CD4-positive, alpha-beta T cell (primary cell): Measurements from ENCODE around the gene MED15. TPM values are rescaled to one million over a fixed set of nuclear protein-coding genes. Genes with fewer than 3 reads are reported as not detected.
"Not testable (repeated sequence)": the region's sequence is repeated elsewhere in the genome, so short reads cannot be mapped to it uniquely, and the experiment has no call there.

Experiments
- ATAC-seq: fragments of 200-7000 bp; cut with Tn5 transposase; one replicate; pipeline ENCODE4 v1.10.0; 2022; ENCODE audit warnings: mild to moderate bottlenecking; ENCODE audit not compliant: poor library complexity
- CTCF ChIA-PET: fragments of 350-600 bp; sonication (Branson Sonifier 250); formaldehyde crosslinking; loops from one replicate; lab custom pipeline; 2021; ENCODE audit warnings: antibody characterized with exemption, inconsistent platforms; lab: Charles Lee
- POLR2A ChIA-PET: fragments of 350-600 bp; sonication (Branson Sonifier 250); formaldehyde crosslinking; loops from one replicate; lab custom pipeline; 2021; ENCODE audit warnings: antibody characterized with exemption, inconsistent platforms; lab: Charles Lee
- DNase-seq, 14 experiments: peaks; one replicate each; pipeline ENCODE4 v3.0.0-alpha.2; 2013 to 2020; ENCODE audit warnings: mixed read lengths in 2 of 14
- H3K27ac ChIP-seq, 2 donors: one replicate each; pipeline versions ENCODE4 v1.5.1 to v1.7.0; 2013; ENCODE audit warnings: low read length in 2 of 2, low read depth in 1 of 2, mild to moderate bottlenecking in 1 of 2
- H3K27me3 ChIP-seq, 2 experiments: 1 replicate in 1 of 2; 2 replicates in 1 of 2; pipeline versions ENCODE4 v1.6.1 to v1.7.0; 2013; ENCODE audit warnings: low read length in 2 of 2, control low read depth in 1 of 2, mild to moderate bottlenecking in 1 of 2, moderate library complexity in 1 of 2; ENCODE audit not compliant: insufficient read depth in 2 of 2, control insufficient read depth in 1 of 2
- H3K36me3 ChIP-seq: one replicate; pipeline ENCODE4 v1.6.1; 2013; ENCODE audit warnings: low read length, control low read depth; ENCODE audit not compliant: insufficient read depth
- H3K4me1 ChIP-seq: one replicate; pipeline ENCODE4 v1.6.1; 2013; ENCODE audit warnings: low read length, control low read depth; ENCODE audit not compliant: insufficient read depth
- H3K4me3 ChIP-seq: one replicate; pipeline ENCODE4 v1.5.1; 2013; ENCODE audit warnings: mild to moderate bottlenecking, low read length, moderate library complexity
- H3K9me3 ChIP-seq, 2 experiments: 1 replicate in 1 of 2; 2 replicates in 1 of 2; pipeline versions ENCODE4 v1.6.1 to v1.7.0; 2013; ENCODE audit warnings: low read length in 2 of 2, mild to moderate bottlenecking in 2 of 2, control low read depth in 1 of 2, moderate library complexity in 1 of 2; ENCODE audit not compliant: control insufficient read depth in 1 of 2, insufficient read depth in 1 of 2
- H3K27ac Mint-ChIP-seq: one replicate; pipeline ENCODE4 v1.8.0; 2020; ENCODE audit warnings: mixed read lengths
- H3K27me3 Mint-ChIP-seq: one replicate; pipeline ENCODE4 v1.8.0; 2021; ENCODE audit warnings: mixed read lengths
- H3K36me3 Mint-ChIP-seq: one replicate; pipeline ENCODE4 v1.8.0; 2021; ENCODE audit warnings: low read depth, mixed read lengths
- H3K4me1 Mint-ChIP-seq: one replicate; pipeline ENCODE4 v1.8.0; 2021; ENCODE audit warnings: low read depth, mixed read lengths
- H3K4me3 Mint-ChIP-seq: one replicate; pipeline ENCODE4 v1.8.0; 2020; ENCODE audit warnings: mild to moderate bottlenecking, mixed read lengths
- H3K9me3 Mint-ChIP-seq: one replicate; pipeline ENCODE4 v1.8.0; 2020; ENCODE audit warnings: mixed read lengths
- intact Hi-C, 2 experiments: fragments of 100-400 bp; cut with DNase I in 1 of 2; cut with micrococcal nuclease in 1 of 2; formaldehyde crosslinking; loops; one replicate each; pipeline versions ENCODE4 v1.15.1 to v1.9.0; 2023 to 2025; cut with DNase I, micrococcal nuclease
- total RNA-seq, 174 experiments: library from RNA in 2 of 174; stranded (reverse) in 2 of 174; gene quantifications; one replicate each; pipeline ENCODE4 v1.2.3 and lab custom pipeline; 2021 to 2026
- TF ChIP-seq, protein P1 (sequence below): fragments of 200-600 bp; IDR thresholded peaks from one replicate; pipeline ENCODE4 v1.8.0; 2022; ENCODE audit warnings: antibody characterized with exemption, mild to moderate bottlenecking

MED15 gene
- total RNA-seq, 2 experiments from 2014 or later = 181 to 191 TPM

GRCh38 chr22:20591295-20591645, 83.9 kb downstream of the MED15 start:
- TF ChIP-seq, protein P1, sequence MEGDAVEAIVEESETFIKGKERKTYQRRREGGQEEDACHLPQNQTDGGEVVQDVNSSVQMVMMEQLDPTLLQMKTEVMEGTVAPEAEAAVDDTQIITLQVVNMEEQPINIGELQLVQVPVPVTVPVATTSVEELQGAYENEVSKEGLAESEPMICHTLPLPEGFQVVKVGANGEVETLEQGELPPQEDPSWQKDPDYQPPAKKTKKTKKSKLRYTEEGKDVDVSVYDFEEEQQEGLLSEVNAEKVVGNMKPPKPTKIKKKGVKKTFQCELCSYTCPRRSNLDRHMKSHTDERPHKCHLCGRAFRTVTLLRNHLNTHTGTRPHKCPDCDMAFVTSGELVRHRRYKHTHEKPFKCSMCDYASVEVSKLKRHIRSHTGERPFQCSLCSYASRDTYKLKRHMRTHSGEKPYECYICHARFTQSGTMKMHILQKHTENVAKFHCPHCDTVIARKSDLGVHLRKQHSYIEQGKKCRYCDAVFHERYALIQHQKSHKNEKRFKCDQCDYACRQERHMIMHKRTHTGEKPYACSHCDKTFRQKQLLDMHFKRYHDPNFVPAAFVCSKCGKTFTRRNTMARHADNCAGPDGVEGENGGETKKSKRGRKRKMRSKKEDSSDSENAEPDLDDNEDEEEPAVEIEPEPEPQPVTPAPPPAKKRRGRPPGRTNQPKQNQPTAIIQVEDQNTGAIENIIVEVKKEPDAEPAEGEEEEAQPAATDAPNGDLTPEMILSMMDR = no peak
- H3K27ac Mint-ChIP-seq = peak overlapping the region; percentile 36
- no peaks in the 10 kb centered on the region for H3K27me3 Mint-ChIP-seq

GRCh38 chr22:20591660-20592310, 84.4 kb downstream of the MED15 start:
- CTCF ChIA-PET = no interaction called here
- H3K4me1 ChIP-seq = peaks cover 12% of the 10 kb centered on the region
- intact Hi-C loops = no loop called here
- Mint-ChIP-seq H3K27me3 (no peaks in the 10 kb centered on the region), H3K4me1 (no peaks in the 10 kb centered on the region), H3K27ac (no peak overlapping the region), H3K4me3 (no peak overlapping the region), H3K36me3 (peaks cover 9% of the 10 kb centered on the region), H3K9me3 (no peaks in the 10 kb centered on the region)
- H3K27ac ChIP-seq = no peak overlapping the region
- H3K4me3 ChIP-seq = no peak overlapping the region
- no peaks in the 10 kb centered on the region for H3K9me3 ChIP-seq
- peak in 1 of 14 experiments; percentile 11 for DNase-seq
- POLR2A ChIA-PET = no interaction called here
- peaks cover 11% of the 10 kb centered on the region for H3K36me3 ChIP-seq
- ATAC-seq = no peak
- TF ChIP-seq, protein P1 = no peak
- H3K27me3 ChIP-seq = no peaks in the 10 kb centered on the region

More at GRCh38 chr22:20591295-20591645, 83.9 kb downstream of the MED15 start:
- no peak for ATAC-seq
- CTCF ChIA-PET = interaction anchor here (0.9 to 1.6 kb wide), 2 partner anchors 15 to 107 kb away, joined by 3 to 5 read pairs; no protein-coding TSS in a partner anchor
- peaks cover 16% of the 10 kb centered on the region for H3K36me3 ChIP-seq
- peaks cover 12% of the 10 kb centered on the region for H3K4me1 ChIP-seq
- H3K9me3 ChIP-seq = no peaks in the 10 kb centered on the region
- POLR2A ChIA-PET = no interaction called here
- H3K4me3 Mint-ChIP-seq = no peak overlapping the region
- H3K27me3 ChIP-seq = no peaks in the 10 kb centered on the region
- DNase-seq = no peak
- H3K9me3 Mint-ChIP-seq = no peaks in the 10 kb centered on the region
- intact Hi-C loops = no loop called here
- H3K27ac ChIP-seq = no peak overlapping the region
- no peak overlapping the region for H3K4me3 ChIP-seq
- H3K4me1 Mint-ChIP-seq = no peaks in the 10 kb centered on the region
- H3K36me3 Mint-ChIP-seq = peaks cover 13% of the 10 kb centered on the region

GRCh38 chr22:20594038-20594437, 86.6 kb downstream of the MED15 start:
- POLR2A ChIA-PET, H3K4me1 Mint-ChIP-seq, H3K4me3 ChIP-seq, DNase-seq, ATAC-seq, H3K36me3 Mint-ChIP-seq, H3K9me3 ChIP-seq, H3K9me3 Mint-ChIP-seq, H3K27ac Mint-ChIP-seq, H3K4me3 Mint-ChIP-seq, H3K27me3 Mint-ChIP-seq, CTCF ChIA-PET, H3K36me3 ChIP-seq, H3K4me1 ChIP-seq, H3K27me3 ChIP-seq, H3K27ac ChIP-seq, intact Hi-C loops: not testable (repeated sequence)

DNA sequence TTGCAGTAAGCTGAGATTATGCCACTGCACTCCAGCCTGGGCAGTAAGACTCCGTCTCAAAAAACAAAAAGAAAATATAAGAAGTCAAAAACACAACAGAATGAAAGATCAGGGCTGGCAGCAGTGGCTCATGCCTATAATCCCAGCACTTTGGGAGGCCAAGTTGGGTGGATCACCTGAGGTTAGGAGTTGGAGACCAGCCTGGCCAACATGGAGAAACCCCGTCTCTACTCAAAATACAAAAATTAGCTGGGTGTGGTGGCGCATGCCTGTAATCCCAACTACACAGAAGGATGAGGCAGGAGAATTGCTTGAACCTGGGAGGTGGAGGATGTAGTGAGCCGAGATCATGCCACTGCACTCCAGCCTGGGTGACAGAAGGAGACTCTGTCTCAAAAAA, 87.1 kb downstream of the MED15 start:
- CTCF ChIA-PET, ATAC-seq, H3K27me3 Mint-ChIP-seq, H3K27ac Mint-ChIP-seq, H3K4me3 Mint-ChIP-seq, H3K9me3 Mint-ChIP-seq, H3K27me3 ChIP-seq, H3K36me3 Mint-ChIP-seq, intact Hi-C loops, H3K36me3 ChIP-seq, H3K27ac ChIP-seq, H3K9me3 ChIP-seq, H3K4me3 ChIP-seq, DNase-seq, POLR2A ChIA-PET, H3K4me1 ChIP-seq, H3K4me1 Mint-ChIP-seq: not testable (repeated sequence)
